ENCODE data around the gene MYO18B. TPM values are rescaled to one million over a fixed set of nuclear protein-coding genes. Genes with fewer than 3 reads are reported as not detected.

Gene MYO18B
- total and polyA plus RNA-seq, 2 of the 8 experiments (the other 6 are each of a cell fraction or from before 2014, with no cell fraction given) = 0.62 to 0.78 TPM

GRCh38 chr22:25953276-25953675 lies 211.3 kb downstream of the MYO18B start:
- H3K23ac ChIP-seq (ENCODE audit: insufficient read length) = no peak overlapping the region
- H4K5ac ChIP-seq (ENCODE audit: insufficient read length, low read depth, low read length) = no peak overlapping the region
- H3K14ac ChIP-seq (ENCODE audit: insufficient read length) = no peak overlapping the region
- no peak overlapping the region for H3K18ac ChIP-seq (ENCODE audit: extremely low read depth, low read length)
- no peaks in the 10 kb centered on the region for H3K23me2 ChIP-seq (ENCODE audit: low read depth, low read length)
- H3K56ac ChIP-seq (replicated peaks; ENCODE audit: insufficient read length, low read depth, low read length) = no peak overlapping the region
- H2BK12ac ChIP-seq (ENCODE audit: low read depth, low read length) = no peak overlapping the region
- no peak overlapping the region for H3K4ac ChIP-seq (replicated peaks; ENCODE audit: insufficient read length, low read depth, low read length)
- H3K4me2 ChIP-seq (ENCODE audit: insufficient read depth in 1 of 2, low read depth in 2 of 2, low read length in 2 of 2) = no peak overlapping the region
- no peaks in the 10 kb centered on the region for H3K4me1 ChIP-seq (replicated peaks in 1 of 4; ENCODE audit: control insufficient read depth in 3 of 4, insufficient read depth in 4 of 4, low read length in 3 of 4)
- no peak overlapping the region for H3K27ac ChIP-seq (ENCODE audit: low read depth, low read length)
- no peaks in the 10 kb centered on the region for H4K20me1 ChIP-seq (replicated peaks in 1 of 2; ENCODE audit: control insufficient read depth in 1 of 2, insufficient read depth in 2 of 2, low read length in 2 of 2)
- no peaks in the 10 kb centered on the region for H3K79me2 ChIP-seq (ENCODE audit: control insufficient read depth in 1 of 2, insufficient read depth in 2 of 2, low read length in 2 of 2)
- H2BK120ac ChIP-seq (replicated peaks; ENCODE audit: low read depth, low read length) = no peak overlapping the region
- ChIA-PET CTCF (ENCODE audit: partially characterized antibody) (no interaction called here), POLR2A (ENCODE audit: partially characterized antibody) (no interaction called here)
- no peaks in the 10 kb centered on the region for H3K27me3 ChIP-seq (replicated peaks in 1 of 4; ENCODE audit: control insufficient read depth in 3 of 4, extremely low read depth in 1 of 4, insufficient read depth in 3 of 4, low read length in 3 of 4)
- H3K36me3 ChIP-seq (ENCODE audit: control insufficient read depth in 2 of 4, insufficient read depth in 4 of 4, low read length in 3 of 4) = no peaks in the 10 kb centered on the region
- no peak overlapping the region for H2BK5ac ChIP-seq (ENCODE audit: low read depth, low read length)
- H2BK20ac ChIP-seq (ENCODE audit: low read length) = no peak overlapping the region
- no peaks in the 10 kb centered on the region for H3K79me1 ChIP-seq (ENCODE audit: low read depth, low read length)
- H2AK5ac ChIP-seq (ENCODE audit: low read depth, low read length) = no peak overlapping the region
- no peak overlapping the region for H2BK15ac ChIP-seq (ENCODE audit: low read length)
- no peak overlapping the region for H3K9ac ChIP-seq (replicated peaks in 1 of 4; ENCODE audit: extremely low read depth in 1 of 4, low read depth in 3 of 4, low read length in 3 of 4)
- DNase-seq (ENCODE audit: low read depth in 1 of 2, low spot score in 2 of 2) (no peak), FAIRE-seq (no peak)
- WGBS, 2 experiments (ENCODE audit: extremely low coverage in 1 of 2, insufficient coverage in 1 of 2, insufficient read length in 1 of 2, insufficient replicate concordance in 2 of 2, low coverage in 1 of 2, low lambda C conversion rate in 2 of 2, missing lambda C conversion rate in 1 of 2) = 86% methylated on average over 3 of the region's 3 CpGs; no CpG with 5 or more reads in 1 of the 2 experiments
- H4K91ac ChIP-seq (replicated peaks; ENCODE audit: insufficient read length, low read length) = no peak overlapping the region
- no peak overlapping the region for H4K8ac ChIP-seq (ENCODE audit: extremely low read depth, insufficient read depth, low read length)
- H3K4me3 ChIP-seq (ENCODE audit: extremely low read depth in 1 of 4, insufficient read depth in 2 of 4, low read depth in 3 of 4, low read length in 4 of 4) = no peak overlapping the region
- no peak overlapping the region for H2AFZ ChIP-seq (ENCODE audit: low read length)
- H3K9me3 ChIP-seq (ENCODE audit: insufficient read depth in 2 of 2, low read depth in 1 of 2, low read length in 1 of 2) = no peaks in the 10 kb centered on the region
- TF ChIP-seq MAX (IDR thresholded peaks at IDR 0.05) (no peak), SIRT6 (IDR thresholded peaks at IDR 0.05; ENCODE audit: low read length) (no peak), POLR2A (IDR thresholded peaks at IDR 0.05; ENCODE audit: control extremely low read depth in 1 of 2, low read depth in 2 of 2, low read length in 2 of 2) (no peak), BCL11A (IDR thresholded peaks at IDR 0.05; ENCODE audit: low read depth in 2 of 2, low read length in 2 of 2) (no peak), TAF1 (IDR thresholded peaks at IDR 0.05; ENCODE audit: low read depth, low read length) (no peak), ASH2L (IDR thresholded peaks at IDR 0.05; ENCODE audit: low read length) (no peak), CBX8 (IDR thresholded peaks at IDR 0.05; ENCODE audit: borderline replicate concordance, low read depth, low read length) (no peak), POU5F1 (IDR thresholded peaks at IDR 0.05; ENCODE audit: low read depth, low read length) (no peak), EGR1 (IDR thresholded peaks at IDR 0.05; ENCODE audit: borderline replicate concordance, low read depth, low read length) (no peak), SP4 (IDR thresholded peaks at IDR 0.05; ENCODE audit: low read length) (no peak), ZNF274 (IDR thresholded peaks at IDR 0.05; ENCODE audit: borderline replicate concordance, extremely low read depth, low read length) (no peak), FOSL1 (IDR thresholded peaks at IDR 0.05; ENCODE audit: insufficient read depth, low read depth, low read length) (no peak), HDAC6 (IDR thresholded peaks at IDR 0.05; ENCODE audit: low read depth, low read length) (no peak), YY1 (IDR thresholded peaks at IDR 0.05; ENCODE audit: low read depth, low read length) (no peak), CEBPB (IDR thresholded peaks at IDR 0.05; ENCODE audit: low read depth, low read length) (no peak), PHF8 (conservative IDR thresholded peaks at IDR 0.05; ENCODE audit: low read depth, low read length) (no peak), EP300 (IDR thresholded peaks at IDR 0.05; ENCODE audit: borderline replicate concordance in 1 of 2, low read depth in 2 of 2, low read length in 2 of 2) (no peak)
